Adrenal gland (tissue), 5 donors: ENCODE measurements around the gene SH2B3.

Experiments used
- POLR2A ChIP-seq, 2 donors: fragments of 450-650 bp; IDR thresholded peaks; one replicate each; pipeline ENCODE4 v1.6.1; 2017; ENCODE audit warnings: antibody characterized with exemption in 2 of 2, mild to moderate bottlenecking in 2 of 2, moderate library complexity in 1 of 2
- TF ChIP-seq, protein P1 (sequence below), 6 experiments: fragments of 450-650 bp in 4 of 6; fragments of 200-600 bp in 2 of 6; sonication (generic) in 1 of 6; IDR thresholded peaks; 1 replicate in 5 of 6; 2 replicates in 1 of 6; pipeline versions ENCODE4 v1.5.1 to v1.8.0; 2016 to 2021; ENCODE audit warnings: antibody characterized with exemption in 6 of 6, mild to moderate bottlenecking in 2 of 6, moderate library complexity in 1 of 6
- donor health status: DM: no; HTN: no; CAD: no.

DNA sequence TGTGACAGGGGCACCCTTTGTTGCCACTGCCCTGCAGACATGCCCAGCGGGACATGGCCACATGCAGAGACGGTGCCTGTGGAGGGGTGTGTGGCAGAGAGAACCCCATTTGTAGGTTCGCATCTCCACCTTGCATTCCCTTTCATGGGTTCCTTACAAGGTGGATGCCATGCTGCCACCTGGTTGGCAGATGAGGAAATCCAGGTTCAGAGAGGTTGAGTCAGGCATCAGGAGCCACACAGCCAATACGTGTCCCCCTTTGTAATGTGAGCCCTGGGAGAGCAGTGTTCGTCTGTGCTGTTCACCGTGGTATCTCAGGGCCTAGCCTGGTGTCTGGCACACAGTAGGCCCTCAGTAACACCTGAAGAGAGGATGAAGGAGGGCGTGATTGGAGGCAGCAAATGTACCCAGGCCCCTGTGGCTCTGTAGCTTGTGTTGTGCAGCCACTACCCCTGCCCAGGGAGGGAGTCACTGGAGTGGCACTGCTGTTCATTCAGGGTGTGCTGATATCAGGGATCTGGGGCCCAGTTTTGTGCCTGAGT, 9.1 kb downstream of the SH2B3 start:
- no peak for TF ChIP-seq POLR2A (IDR thresholded peaks at IDR 0.05)
- TF ChIP-seq, protein P1, sequence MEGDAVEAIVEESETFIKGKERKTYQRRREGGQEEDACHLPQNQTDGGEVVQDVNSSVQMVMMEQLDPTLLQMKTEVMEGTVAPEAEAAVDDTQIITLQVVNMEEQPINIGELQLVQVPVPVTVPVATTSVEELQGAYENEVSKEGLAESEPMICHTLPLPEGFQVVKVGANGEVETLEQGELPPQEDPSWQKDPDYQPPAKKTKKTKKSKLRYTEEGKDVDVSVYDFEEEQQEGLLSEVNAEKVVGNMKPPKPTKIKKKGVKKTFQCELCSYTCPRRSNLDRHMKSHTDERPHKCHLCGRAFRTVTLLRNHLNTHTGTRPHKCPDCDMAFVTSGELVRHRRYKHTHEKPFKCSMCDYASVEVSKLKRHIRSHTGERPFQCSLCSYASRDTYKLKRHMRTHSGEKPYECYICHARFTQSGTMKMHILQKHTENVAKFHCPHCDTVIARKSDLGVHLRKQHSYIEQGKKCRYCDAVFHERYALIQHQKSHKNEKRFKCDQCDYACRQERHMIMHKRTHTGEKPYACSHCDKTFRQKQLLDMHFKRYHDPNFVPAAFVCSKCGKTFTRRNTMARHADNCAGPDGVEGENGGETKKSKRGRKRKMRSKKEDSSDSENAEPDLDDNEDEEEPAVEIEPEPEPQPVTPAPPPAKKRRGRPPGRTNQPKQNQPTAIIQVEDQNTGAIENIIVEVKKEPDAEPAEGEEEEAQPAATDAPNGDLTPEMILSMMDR (IDR thresholded peaks at IDR 0.05), result no peak
